GM12878 (cell line): ENCODE data around the gene PLEKHA1. TPM values are rescaled to one million over a fixed set of nuclear protein-coding genes. Genes with fewer than 3 reads are reported as not detected.

Source experiments
- ATAC-seq: fragments of 200-7000 bp; cut with Tn5 transposase; 3 replicates; pipeline ENCODE4 v1.9.1; 2020; ENCODE audit warnings: mild to moderate bottlenecking, moderate library complexity
- BruUV-seq: library from RNA; stranded (reverse); fragments of 400-500 nt; replicated peaks from 2 replicates; lab custom pipeline; 2021; lab: Mats Ljungman, UMichigan
- CTCF ChIA-PET: fragments of 300-600 bp; sonication (Branson Sonifier 250); formaldehyde crosslinking; extraction: SDS; loops from one replicate; lab custom pipeline; 2021; ENCODE audit warnings: inconsistent platforms; lab: Yijun Ruan, JAX
- POLR2A ChIA-PET: fragments of 350-600 bp; formaldehyde crosslinking; extraction: SDS; loops from one replicate; lab custom pipeline; 2021; ENCODE audit warnings: inconsistent platforms; lab: Charles Lee
- RAD21 ChIA-PET: fragments of 300-600 bp; sonication (Branson Sonifier 250); formaldehyde crosslinking; loops from one replicate; lab custom pipeline; 2023; ENCODE audit warnings: antibody characterized with exemption; ENCODE audit not compliant: unreplicated experiment; lab: Charles Lee
- SMC1A ChIA-PET: fragments of 300-600 bp; sonication (Branson Sonifier 250); formaldehyde crosslinking; loops from one replicate; lab custom pipeline; 2023; ENCODE audit not compliant: unreplicated experiment, uncharacterized antibody; lab: Charles Lee
- DNase-seq: peaks from one replicate; pipeline ENCODE4 v3.0.0-alpha.2; 2011; ENCODE audit warnings: low read depth, low spot score
- FAIRE-seq: peaks from 3 replicates; lab custom pipeline; 2011; peaks lifted over from hg19 to GRCh38; lab: Jason Lieb, UNC
- H2AFZ ChIP-seq: 2 replicates; pipeline ENCODE4 v1.6.0; 2011; ENCODE audit warnings: low read depth, low read length, control low read depth; ENCODE audit not compliant: control insufficient read depth
- H3K27ac ChIP-seq: 2 replicates; pipeline ENCODE4 v1.5.1; 2011; ENCODE audit warnings: control low read depth; ENCODE audit not compliant: control insufficient read depth, insufficient read depth
- H3K27me3 ChIP-seq, 2 experiments: replicated peaks in 1 of 2; 2 replicates each; pipeline versions ENCODE4 v1.6.0 to v1.6.1; 2011; ENCODE audit warnings: low read length in 1 of 2; ENCODE audit not compliant: control insufficient read depth in 2 of 2, insufficient read depth in 2 of 2
- H3K36me3 ChIP-seq, 2 experiments: 2 replicates each; pipeline ENCODE4 v1.5.1; 2011; ENCODE audit warnings: low read length in 1 of 2; ENCODE audit not compliant: control insufficient read depth in 2 of 2, insufficient read depth in 2 of 2
- H3K4me1 ChIP-seq: 2 replicates; pipeline ENCODE4 v1.6.1; 2011; ENCODE audit warnings: mild to moderate bottlenecking, low read length, moderate library complexity, mixed read lengths; ENCODE audit not compliant: control insufficient read depth, insufficient read depth
- H3K4me2 ChIP-seq: 2 replicates; pipeline ENCODE4 v1.6.0; 2011; ENCODE audit warnings: control low read depth; ENCODE audit not compliant: control insufficient read depth, insufficient read depth
- H3K4me3 ChIP-seq: fragments of 200-600 bp; sonication (generic); 2 replicates; pipeline ENCODE4 v1.5.1; 2016
- H3K79me2 ChIP-seq: 2 replicates; pipeline ENCODE4 v1.6.0; 2011; ENCODE audit warnings: low read length; ENCODE audit not compliant: control insufficient read depth, insufficient read depth
- H3K9ac ChIP-seq: 2 replicates; pipeline ENCODE4 v1.8.0; 2011; ENCODE audit warnings: low read length, control low read depth, mixed read lengths; ENCODE audit not compliant: control insufficient read depth, insufficient read depth
- H3K9me3 ChIP-seq: replicated peaks from 3 replicates; pipeline ENCODE4 v1.5.1; 2011; ENCODE audit warnings: mild to moderate bottlenecking, low read length; ENCODE audit not compliant: control insufficient read depth, insufficient read depth
- H4K20me1 ChIP-seq: 2 replicates; pipeline ENCODE4 v1.6.0; 2011; ENCODE audit not compliant: control insufficient read depth, insufficient read depth
- ASH2L ChIP-seq: fragments of 300-600, 200-600 bp; sonication (generic); IDR thresholded peaks from 2 replicates; pipeline ENCODE4 v1.6.1; 2017; ENCODE audit warnings: low read depth, mild to moderate bottlenecking, borderline replicate concordance
- E2F8 ChIP-seq: fragments of 450-650 bp; IDR thresholded peaks from 2 replicates; pipeline ENCODE4 v1.6.1; 2018; ENCODE audit warnings: mild to moderate bottlenecking, low read depth, moderate library complexity; ENCODE audit not compliant: partially characterized antibody
- FOXK2 ChIP-seq: fragments of 450-650 bp; IDR thresholded peaks from 2 replicates; pipeline ENCODE4 v1.6.1; 2017; ENCODE audit warnings: mild to moderate bottlenecking, moderate library complexity
- HDAC6 ChIP-seq: fragments of 200-600 bp; sonication (generic); IDR thresholded peaks from one replicate; pipeline ENCODE4 v1.8.0; 2017; ENCODE audit warnings: antibody characterized with exemption; ENCODE audit not compliant: unreplicated experiment
- KDM1A ChIP-seq: fragments of 200-600 bp; sonication (generic); IDR thresholded peaks from 2 replicates; pipeline ENCODE4 v1.6.1; 2016; ENCODE audit warnings: borderline replicate concordance
- MAX ChIP-seq: IDR thresholded peaks from 2 replicates; pipeline ENCODE4 v1.6.1; 2012; ENCODE audit warnings: low read depth, low read length, improper control_type of control experiment
- MEF2A ChIP-seq: IDR thresholded peaks from 2 replicates; pipeline ENCODE4 v1.6.1; 2011; ENCODE audit warnings: low read depth, mild to moderate bottlenecking, low read length, moderate library complexity; ENCODE audit not compliant: insufficient read depth
- MYC ChIP-seq: IDR thresholded peaks from 2 replicates; pipeline ENCODE4 v1.6.1; 2011; ENCODE audit warnings: mild to moderate bottlenecking, low read length, moderate library complexity, inconsistent platforms; ENCODE audit not compliant: insufficient read depth, insufficient replicate concordance, insufficient read length, severe bottlenecking
- NFYB ChIP-seq: IDR thresholded peaks from 2 replicates; pipeline ENCODE4 v1.6.1; 2011; ENCODE audit warnings: low read depth, mild to moderate bottlenecking, low read length, improper control_type of control experiment, moderate library complexity; ENCODE audit not compliant: insufficient read depth
- PAX5 ChIP-seq: IDR thresholded peaks from 2 replicates; pipeline ENCODE4 v1.6.1; 2011; ENCODE audit warnings: low read depth, low read length, borderline replicate concordance
- PML ChIP-seq: IDR thresholded peaks from 2 replicates; pipeline ENCODE4 v1.6.1; 2012; ENCODE audit warnings: low read length, inconsistent platforms
- POLR2AphosphoS2 ChIP-seq: IDR thresholded peaks from 2 replicates; pipeline ENCODE4 v1.6.1; 2011; ENCODE audit warnings: low read depth, mild to moderate bottlenecking, low read length, improper control_type of control experiment, moderate library complexity
- RB1 ChIP-seq: fragments of 450-650 bp; formaldehyde crosslinking; IDR thresholded peaks from 2 replicates; pipeline ENCODE4 v1.6.1; 2017; ENCODE audit warnings: mild to moderate bottlenecking, borderline replicate concordance
- SMAD1 ChIP-seq: fragments of 450-650 bp; IDR thresholded peaks from 2 replicates; pipeline ENCODE4 v1.6.1; 2018; ENCODE audit warnings: mild to moderate bottlenecking, low read depth; ENCODE audit not compliant: partially characterized antibody
- USF2 ChIP-seq: IDR thresholded peaks from 2 replicates; pipeline ENCODE4 v1.6.1; 2011; ENCODE audit warnings: low read depth, low read length, improper control_type of control experiment, borderline replicate concordance
- ZBTB33 ChIP-seq: fragments of 450-650 bp; IDR thresholded peaks from 2 replicates; pipeline ENCODE4 v1.6.1; 2017; ENCODE audit warnings: mild to moderate bottlenecking
- WGBS: methylation state at CpG from one replicate; pipeline ENCODE4 v1.1.6; 2016; ENCODE audit warnings: low lambda C conversion rate; ENCODE audit not compliant: insufficient replicate concordance, insufficient coverage; ENCODE audit errors: missing lambda C conversion rate; 5-methylcytosine and 5-hydroxymethylcytosine counted together
- in situ Hi-C: fragments of 300-500 bp; cut with MboI; formaldehyde crosslinking; loops from 9 replicates; pipeline ENCODE4 v1.14.3; 2018; ENCODE audit warnings: mixed read lengths
- intact Hi-C: fragments of 100-400 bp; cut with micrococcal nuclease; formaldehyde crosslinking; loops from one replicate; pipeline ENCODE4 v1.14.2; 2022; ENCODE audit not compliant: unreplicated experiment
- polyA plus RNA-seq, 11 experiments: library from polyadenylated mRNA; depleted of rRNA in 4 of 11; unstranded in 6 of 11; stranded (reverse) in 5 of 11; fragments of >200 nt; fragmentation: Nextera tagmentation in 4 of 11; fragmentation: Illumina TruSeq in 1 of 11; extraction: Ambion mirVana in 4 of 11; extraction: Trizol in 1 of 11; gene quantifications; 1 replicate in 1 of 11; 2 replicates in 10 of 11; pipeline versions ENCODE4 v1.2.1 to v1.2.3, GENCODE V29; 2011 to 2016; ENCODE audit warnings: inconsistent platforms in 2 of 11, missing spikeins in 2 of 11, low read depth in 1 of 11
- total RNA-seq, 4 experiments: library from RNA; depleted of rRNA in 3 of 4; stranded (reverse); fragments of >200 nt in 3 of 4; fragmentation: Illumina TruSeq in 1 of 4; extraction: Trizol in 1 of 4; gene quantifications; 2 replicates each; pipeline versions ENCODE4 v1.2.1 to v1.2.3, GENCODE V29; 2013 to 2021

PLEKHA1 gene
- total and polyA plus RNA-seq, 10 of the 15 experiments (the other 5 are each of a cell fraction or from before 2014, with no cell fraction given) = 0.15 to 6.0 (median 0.32) TPM

- H3K27me3 ChIP-seq = peaks cover 0 to 14% of the 10 kb centered on the region in 2 experiments
- H4K20me1 ChIP-seq = no peaks in the 10 kb centered on the region
- TF ChIP-seq ZBTB33 (no peak), MAX (no peak), NFYB (no peak), RB1 (no peak), HDAC6 (no peak), FOXK2 (no peak), USF2 (no peak), SMAD1 (no peak), MYC (no peak), PML (no peak), E2F8 (no peak), KDM1A (no peak), ASH2L (no peak), PAX5 (no peak), POLR2AphosphoS2 (no peak), MEF2A (no peak)
- TF ChIP-seq, all 136 proteins: peak for 0
- no peak overlapping the region for H3K4me3 ChIP-seq
- ChIA-PET RAD21 (no interaction called here), CTCF (no interaction called here), POLR2A (no interaction called here), SMC1A (no interaction called here)
- H3K36me3 ChIP-seq = no peaks in the 10 kb centered on the region
- no peak for FAIRE-seq
- no peak for ATAC-seq
- no peak overlapping the region for H3K9ac ChIP-seq
- H3K9me3 ChIP-seq = no peaks in the 10 kb centered on the region
- no peak for DNase-seq
- 1% methylated on average over 5 of the region's 5 CpGs for WGBS
- no peaks in the 10 kb centered on the region for H3K79me2 ChIP-seq
- intact Hi-C loops = no loop called here
- no TSS peak for BruUV-seq
- no peak overlapping the region for H3K4me2 ChIP-seq
- H3K4me1 ChIP-seq = no peaks in the 10 kb centered on the region
- in situ Hi-C loops = no loop called here
- H3K27ac ChIP-seq = no peak overlapping the region
- no peak overlapping the region for H2AFZ ChIP-seq
These were observed 83.4 kb downstream of the PLEKHA1 start for GRCh38 chr10:122457934-122458333.
